HG02610 (cell line): Measurements from ENCODE around the gene NRL.

Experiments
- ATAC-seq: cut with Tn5 transposase; IDR thresholded peaks from one replicate; pipeline ENCODE4 v1.9.1; 2021; ENCODE audit warnings: mild to moderate bottlenecking, moderate library complexity; ENCODE audit not compliant: unreplicated experiment

Gene NRL

GRCh38 chr14:24083462-24083861, 31.3 kb downstream of the NRL start:
- ATAC-seq, result no peak

- no peak for ATAC-seq
Observed at GRCh38 chr14:24082411-24083080, 32.2 kb downstream of the NRL start.

GRCh38 chr14:24081739-24082211, 33.0 kb downstream of the NRL start:
- no peak for ATAC-seq

- peak; percentile 91 for ATAC-seq
Observed at GRCh38 chr14:24080888-24081738, 33.6 kb downstream of the NRL start.

GRCh38 chr14:24080142-24080530, 34.6 kb downstream of the NRL start:
- no peak for ATAC-seq

GRCh38 chr14:24079491-24080141, 35.1 kb downstream of the NRL start:
- ATAC-seq, result no peak

GRCh38 chr14:24078146-24078545, 36.6 kb downstream of the NRL start:
- no peak for ATAC-seq

- ATAC-seq, result no peak
Observed at GRCh38 chr14:24077086-24077485, 37.7 kb downstream of the NRL start.

GRCh38 chr14:24076302-24076601, 38.5 kb downstream of the NRL start:
- no peak for ATAC-seq

GRCh38 chr14:24075485-24076301, 39.1 kb downstream of the NRL start:
- no peak for ATAC-seq

- no peak for ATAC-seq
Observed at GRCh38 chr14:24074625-24075484, 39.9 kb downstream of the NRL start.

GRCh38 chr14:24072881-24073877, 41.6 kb downstream of the NRL start:
- no peak for ATAC-seq

- no peak for ATAC-seq
Observed at GRCh38 chr14:24072436-24072835, 42.3 kb downstream of the NRL start.

- ATAC-seq, result no peak
Observed at GRCh38 chr14:24071836-24072430, 42.8 kb downstream of the NRL start.

- ATAC-seq, result no peak
Observed at GRCh38 chr14:24071144-24071697, 43.5 kb downstream of the NRL start, which contains the start of gene CPNE6. TSS of gene CPNE6 (plus strand) at chr14:24071562. CDS start at chr14:24072937, 1,375 bp downstream.

- no peak for ATAC-seq
Observed at GRCh38 chr14:24070285-24071143, 44.2 kb downstream of the NRL start.

- ATAC-seq, result no peak
Observed at GRCh38 chr14:24069411-24069735, 45.4 kb downstream of the NRL start.
